Stomach (tissue), 4 donors: Measurements from ENCODE around the gene ATP11C.

Experiments used
- EP300 ChIP-seq: sonication (generic); formaldehyde crosslinking; IDR thresholded peaks from one replicate; pipeline ENCODE4 v1.6.1; 2017; ENCODE audit warnings: antibody characterized with exemption
- POLR2A ChIP-seq, 4 donors: fragments of 450-650 bp; IDR thresholded peaks; one replicate each; pipeline ENCODE4 v1.6.1; 2016; ENCODE audit warnings: antibody characterized with exemption in 4 of 4, control low read depth in 2 of 4, mild to moderate bottlenecking in 1 of 4, moderate library complexity in 1 of 4
- POLR2AphosphoS5 ChIP-seq, 3 donors: sonication (generic); formaldehyde crosslinking; IDR thresholded peaks; one replicate each; pipeline ENCODE4 v1.6.1; 2016; ENCODE audit warnings: antibody characterized with exemption in 3 of 3
- TF ChIP-seq, protein P1 (sequence below), 7 experiments: fragments of 450-650 bp in 4 of 7; fragments of 200-600 bp in 3 of 7; sonication (generic) in 3 of 7; IDR thresholded peaks; one replicate each; pipeline ENCODE4 v1.5.1; 2016 to 2019; ENCODE audit warnings: antibody characterized with exemption in 7 of 7, control low read depth in 2 of 7, mild to moderate bottlenecking in 1 of 7

DNA sequence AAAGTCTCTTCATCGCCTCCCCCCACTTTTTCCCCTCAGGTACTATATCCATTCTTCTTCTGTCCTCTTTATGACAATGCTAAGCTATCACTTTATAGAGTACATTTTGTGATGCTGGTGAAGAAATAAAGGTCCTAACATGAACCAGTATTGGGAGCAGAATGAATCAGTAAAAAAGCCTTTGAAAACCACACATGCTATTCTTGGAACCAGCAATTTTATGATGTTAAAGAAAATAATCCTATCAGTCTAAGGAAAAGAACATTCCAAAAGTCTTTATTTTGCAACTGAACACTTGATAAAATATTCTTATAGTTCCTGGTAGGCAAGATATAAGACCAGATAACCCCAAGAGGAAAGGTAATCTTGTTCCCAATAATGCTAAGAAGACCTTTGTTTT is 117.1 kb downstream of the ATP11C start:
- no peak for TF ChIP-seq POLR2AphosphoS5 (IDR thresholded peaks at IDR 0.05)
- TF ChIP-seq, protein P1, sequence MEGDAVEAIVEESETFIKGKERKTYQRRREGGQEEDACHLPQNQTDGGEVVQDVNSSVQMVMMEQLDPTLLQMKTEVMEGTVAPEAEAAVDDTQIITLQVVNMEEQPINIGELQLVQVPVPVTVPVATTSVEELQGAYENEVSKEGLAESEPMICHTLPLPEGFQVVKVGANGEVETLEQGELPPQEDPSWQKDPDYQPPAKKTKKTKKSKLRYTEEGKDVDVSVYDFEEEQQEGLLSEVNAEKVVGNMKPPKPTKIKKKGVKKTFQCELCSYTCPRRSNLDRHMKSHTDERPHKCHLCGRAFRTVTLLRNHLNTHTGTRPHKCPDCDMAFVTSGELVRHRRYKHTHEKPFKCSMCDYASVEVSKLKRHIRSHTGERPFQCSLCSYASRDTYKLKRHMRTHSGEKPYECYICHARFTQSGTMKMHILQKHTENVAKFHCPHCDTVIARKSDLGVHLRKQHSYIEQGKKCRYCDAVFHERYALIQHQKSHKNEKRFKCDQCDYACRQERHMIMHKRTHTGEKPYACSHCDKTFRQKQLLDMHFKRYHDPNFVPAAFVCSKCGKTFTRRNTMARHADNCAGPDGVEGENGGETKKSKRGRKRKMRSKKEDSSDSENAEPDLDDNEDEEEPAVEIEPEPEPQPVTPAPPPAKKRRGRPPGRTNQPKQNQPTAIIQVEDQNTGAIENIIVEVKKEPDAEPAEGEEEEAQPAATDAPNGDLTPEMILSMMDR (IDR thresholded peaks at IDR 0.05): no peak
- no peak for TF ChIP-seq POLR2A (IDR thresholded peaks at IDR 0.05)
- TF ChIP-seq EP300: no peak
